GM21367 (cell line): ENCODE measurements around the gene IFT27.

Source experiments
- ATAC-seq: cut with Tn5 transposase; IDR thresholded peaks from one replicate; pipeline ENCODE4 v1.9.1; 2021; ENCODE audit not compliant: unreplicated experiment

IFT27 gene, protein sequence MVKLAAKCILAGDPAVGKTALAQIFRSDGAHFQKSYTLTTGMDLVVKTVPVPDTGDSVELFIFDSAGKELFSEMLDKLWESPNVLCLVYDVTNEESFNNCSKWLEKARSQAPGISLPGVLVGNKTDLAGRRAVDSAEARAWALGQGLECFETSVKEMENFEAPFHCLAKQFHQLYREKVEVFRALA

GRCh38 chr22:36775964-36776669 is at the start of gene IFT27:
Gene IFT27, minus strand, starts transcription at chr22:36776119. Its CDS starts 412 bp downstream, at chr22:36775707.
- ATAC-seq = peak; percentile 75

GRCh38 chr22:36824655-36825054 is 48.7 kb upstream of the IFT27 start:
- no peak for ATAC-seq

DNA sequence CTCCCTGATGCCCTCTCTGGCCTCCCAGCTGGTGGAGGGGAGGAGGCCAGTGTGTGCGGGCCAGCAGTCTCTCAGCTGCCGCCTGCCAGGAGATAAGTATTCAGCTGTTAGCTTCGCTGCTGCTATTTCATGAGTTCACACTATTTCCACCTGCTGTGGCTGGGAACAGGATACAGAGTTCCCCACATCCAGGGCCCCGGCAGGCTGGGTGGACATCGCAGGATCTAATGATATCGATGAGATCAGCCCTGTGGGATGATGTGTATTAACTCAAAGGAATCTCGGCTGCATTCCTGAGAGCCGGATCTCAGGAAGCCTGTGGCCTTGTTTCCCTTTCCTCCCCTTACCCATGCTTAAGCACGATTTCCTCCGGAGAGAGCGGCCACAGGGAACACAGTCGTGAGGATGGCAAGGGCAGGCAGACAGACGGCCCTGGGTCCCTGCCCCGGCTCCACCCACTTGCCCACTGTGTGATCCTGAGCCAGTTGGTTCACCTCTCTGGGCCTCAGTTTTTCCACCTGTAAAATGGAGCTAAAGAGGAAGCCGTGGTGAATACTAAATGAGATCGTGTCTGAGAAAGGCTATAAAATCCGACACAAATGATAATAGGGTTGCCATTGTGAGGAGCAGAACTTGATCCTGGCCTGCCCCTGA is 47.4 kb upstream of the IFT27 start:
- ATAC-seq = no peak

GRCh38 chr22:36822581-36822980 is 46.7 kb upstream of the IFT27 start:
- no peak for ATAC-seq

DNA sequence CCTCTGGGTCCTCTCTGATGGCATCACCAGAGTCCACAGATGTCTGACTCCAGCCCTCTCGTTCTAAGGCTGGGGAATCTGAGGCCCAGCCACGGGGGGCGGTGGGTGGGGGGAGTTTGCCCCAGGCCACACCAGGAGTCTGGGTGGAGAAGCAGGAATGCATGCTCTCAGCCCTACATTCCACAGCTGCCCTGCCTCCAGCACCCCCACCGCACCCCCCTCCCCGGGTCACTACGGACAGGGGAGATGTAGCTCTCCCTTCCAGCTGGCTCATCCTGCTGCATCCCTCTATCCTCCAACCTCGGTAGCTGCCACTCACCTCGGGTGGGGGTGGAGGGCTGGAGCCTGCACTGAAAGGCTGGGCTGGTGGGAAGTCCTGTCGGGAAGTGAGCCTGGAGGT is 43.2 kb upstream of the IFT27 start:
- no peak for ATAC-seq

GRCh38 chr22:36818010-36818642 is 42.2 kb upstream of the IFT27 start:
- ATAC-seq = no peak

DNA sequence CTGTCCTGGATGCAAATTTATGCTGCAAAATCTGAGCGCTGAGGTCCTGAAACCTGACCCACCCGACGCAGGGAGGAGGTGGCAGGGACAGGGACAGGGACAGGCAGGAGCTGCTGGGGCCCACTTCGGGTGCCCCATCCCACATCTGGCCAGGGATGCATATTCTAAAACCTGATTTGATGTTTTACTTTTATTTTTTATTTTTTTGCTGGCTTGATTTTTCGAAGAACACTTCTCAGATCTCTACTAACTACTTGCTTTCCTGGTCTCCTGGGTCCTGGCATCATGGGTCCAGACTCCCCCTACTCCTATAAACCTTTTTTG is 41.6 kb upstream of the IFT27 start:
- ATAC-seq = no peak

- no peak for ATAC-seq
Observed at GRCh38 chr22:36816636-36817524, 41.0 kb upstream of the IFT27 start, which contains the start of gene PVALB. Gene PVALB, minus strand, starts transcription at chr22:36817035. Its CDS starts 30 bp downstream, at chr22:36817005.

DNA sequence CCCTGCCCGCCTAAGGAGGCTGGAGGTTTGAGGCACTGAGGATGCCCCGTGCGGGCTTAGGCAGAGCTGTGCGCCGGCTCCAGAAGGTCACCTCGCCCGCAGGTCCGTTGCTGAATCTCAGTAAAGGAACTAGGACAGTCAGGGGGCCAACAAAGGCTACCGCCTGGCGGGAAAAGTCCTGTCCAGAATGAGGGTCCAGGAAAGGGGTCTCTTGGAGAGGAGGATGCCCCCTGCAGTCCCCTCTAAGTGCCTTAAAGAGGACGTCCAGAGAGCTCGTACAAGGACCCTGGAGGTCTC is 40.4 kb upstream of the IFT27 start:
- ATAC-seq = no peak

- no peak for ATAC-seq
Observed at GRCh38 chr22:36815558-36816338, 39.8 kb upstream of the IFT27 start.

DNA sequence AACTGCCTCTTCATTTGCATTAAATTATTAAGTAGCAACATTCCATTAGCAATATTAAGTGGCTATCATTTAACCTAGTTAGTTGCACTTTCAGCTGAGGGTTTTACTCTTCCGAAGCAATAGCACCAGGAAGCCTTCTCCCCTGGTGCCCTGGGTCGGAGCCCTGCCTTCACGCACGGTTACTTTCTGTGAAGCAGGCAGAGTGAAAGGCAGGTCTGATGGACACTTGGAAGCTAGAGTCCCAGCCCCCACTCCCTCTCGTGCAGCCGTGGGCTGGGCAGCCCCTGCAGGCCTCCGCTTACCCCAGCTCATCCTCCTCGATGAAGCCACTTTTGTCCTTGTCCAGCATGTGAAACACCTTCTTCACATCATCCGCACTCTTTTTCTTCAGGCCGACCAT is 38.9 kb upstream of the IFT27 start:
- ATAC-seq = no peak

DNA sequence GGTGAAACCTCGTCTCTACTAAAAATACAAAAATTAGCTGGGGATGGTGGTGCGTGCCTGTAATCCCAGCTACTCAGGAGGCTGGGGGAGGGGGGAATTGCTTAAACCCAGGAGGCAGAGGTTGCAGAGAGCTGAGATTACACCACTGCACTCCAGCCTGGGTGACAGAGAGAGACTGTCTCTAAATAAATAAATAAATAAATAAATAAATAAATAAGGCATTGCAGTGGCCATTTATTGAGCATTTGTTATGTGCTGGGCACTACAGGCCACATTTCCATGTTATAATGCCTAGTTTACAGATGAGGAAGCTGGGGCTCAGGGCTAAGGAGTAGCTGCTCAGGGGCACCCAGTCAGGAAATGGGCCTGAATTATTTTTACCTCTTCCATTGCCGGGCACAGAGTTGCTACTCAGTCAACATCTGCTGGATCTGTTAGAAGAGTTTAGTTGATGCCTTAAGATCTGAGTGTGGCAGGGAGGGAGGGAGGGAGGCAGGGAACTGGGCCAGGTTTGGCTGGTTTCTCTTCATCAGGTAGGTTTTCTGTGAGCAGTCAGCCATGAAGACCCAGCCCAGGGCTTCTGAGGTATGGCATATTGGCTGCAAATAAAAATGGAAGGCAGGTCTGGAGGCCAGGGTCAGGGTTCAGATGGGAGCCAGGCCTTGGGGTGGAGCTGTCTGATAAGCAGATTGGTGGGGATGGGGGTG is 35.3 kb upstream of the IFT27 start:
- no peak for ATAC-seq

- ATAC-seq = no peak
Observed at GRCh38 chr22:36809351-36809750, 33.4 kb upstream of the IFT27 start.

GRCh38 chr22:36808721-36809344 is 32.9 kb upstream of the IFT27 start:
- ATAC-seq = no peak

DNA sequence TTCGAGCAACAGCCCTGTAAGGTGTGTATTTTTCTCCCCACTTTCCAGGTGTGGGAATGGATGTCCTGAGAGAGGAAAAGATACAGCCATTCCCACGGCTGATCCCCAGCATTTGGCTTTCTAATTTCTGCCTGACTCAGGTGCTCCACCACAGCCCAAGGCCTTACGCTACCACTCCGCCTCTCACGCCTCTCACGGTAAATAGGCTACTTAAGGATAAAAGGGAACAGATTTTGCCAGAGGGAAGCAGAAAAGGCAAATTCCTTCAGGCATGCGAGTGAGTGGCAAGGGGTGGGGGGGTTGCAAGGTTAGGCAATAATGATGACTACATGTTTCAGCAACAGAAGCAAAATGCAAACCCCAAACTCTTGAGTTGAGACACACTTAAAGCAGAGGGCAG is 31.7 kb upstream of the IFT27 start:
- ATAC-seq = no peak

DNA sequence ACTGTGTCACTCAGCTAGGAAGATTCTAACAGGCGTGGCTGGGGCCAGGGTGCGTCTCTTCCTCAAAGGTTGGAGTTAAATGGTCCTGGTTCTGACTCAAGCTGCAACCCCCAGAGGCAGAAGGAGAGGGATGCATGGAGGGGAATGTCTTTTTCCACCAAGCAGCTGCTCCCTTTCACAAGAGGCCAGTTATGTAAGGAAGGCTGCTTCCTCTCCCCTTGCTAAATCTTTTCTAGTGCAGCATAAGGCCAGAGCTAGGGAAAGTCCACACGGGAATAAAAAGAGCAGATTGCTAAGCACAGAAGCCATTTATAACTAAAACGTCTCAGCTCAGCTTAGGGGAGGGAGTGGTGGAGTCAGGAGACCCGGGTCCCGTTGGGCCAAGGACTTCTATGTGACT is 30.9 kb upstream of the IFT27 start:
- no peak for ATAC-seq

GRCh38 chr22:36803358-36803757 is 27.4 kb upstream of the IFT27 start:
- no peak for ATAC-seq

- ATAC-seq = no peak
Observed at GRCh38 chr22:36798674-36799066, 22.8 kb upstream of the IFT27 start.

GRCh38 chr22:36797911-36798673 is 22.2 kb upstream of the IFT27 start:
- ATAC-seq = no peak
